Effector CD8-positive, alpha-beta T cell (primary cell): ENCODE results near the gene GATA1.

ENCODE experiments used
- DNase-seq: peaks from one replicate; lab custom pipeline; 2025; lab: John Stamatoyannopoulos, UW
- total RNA-seq, 4 experiments: gene quantifications; one replicate each; lab custom pipeline; 2026; lab: John Stamatoyannopoulos, UW

The GATA1 gene
- total RNA-seq = 0 reads per million in 4 experiments

DNA sequence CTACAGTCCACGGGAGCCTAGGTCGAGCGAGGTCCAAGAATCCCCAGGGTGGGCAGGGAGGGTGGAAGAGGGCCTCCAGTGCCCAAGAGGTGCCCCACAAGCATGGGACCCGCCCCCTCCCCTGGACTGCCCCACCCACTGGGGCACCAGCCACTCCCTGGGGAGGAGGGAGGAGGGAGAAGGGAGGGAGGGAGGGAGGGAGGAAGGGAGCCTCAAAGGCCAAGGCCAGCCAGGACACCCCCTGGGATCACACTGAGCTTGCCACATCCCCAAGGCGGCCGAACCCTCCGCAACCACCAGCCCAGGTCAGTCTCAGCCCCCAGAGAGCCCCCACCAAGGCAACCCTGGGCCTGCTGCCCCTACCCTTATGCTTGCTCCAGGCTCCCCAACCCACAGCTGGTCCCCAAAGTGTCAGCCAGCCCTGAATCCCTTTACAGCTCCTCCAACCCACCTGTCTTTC, at the start of gene GATA1:
Gene GATA1, plus strand, starts transcription at position 250 of the 460 bp plus-strand sequence. CDS start 4,520 bp downstream, outside the sequence.
- no peak for DNase-seq

DNA sequence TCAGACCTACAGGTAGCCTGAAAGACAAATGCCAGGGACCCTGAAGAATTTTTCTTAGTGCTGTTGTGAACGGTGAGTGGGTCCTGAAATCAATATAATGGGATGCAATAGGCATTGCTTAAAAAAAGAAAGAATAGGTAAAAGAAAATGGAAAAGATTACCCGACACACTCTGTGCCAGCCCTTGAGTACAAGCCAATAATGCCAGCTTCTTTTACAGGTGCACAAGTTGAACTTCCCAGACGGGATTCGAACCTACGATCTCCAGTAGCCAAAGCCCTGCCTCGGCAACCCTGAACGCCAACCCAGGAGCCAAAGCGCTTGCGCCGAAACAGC, 49.5 kb upstream of the GATA1 start:
- DNase-seq = no peak

DNA sequence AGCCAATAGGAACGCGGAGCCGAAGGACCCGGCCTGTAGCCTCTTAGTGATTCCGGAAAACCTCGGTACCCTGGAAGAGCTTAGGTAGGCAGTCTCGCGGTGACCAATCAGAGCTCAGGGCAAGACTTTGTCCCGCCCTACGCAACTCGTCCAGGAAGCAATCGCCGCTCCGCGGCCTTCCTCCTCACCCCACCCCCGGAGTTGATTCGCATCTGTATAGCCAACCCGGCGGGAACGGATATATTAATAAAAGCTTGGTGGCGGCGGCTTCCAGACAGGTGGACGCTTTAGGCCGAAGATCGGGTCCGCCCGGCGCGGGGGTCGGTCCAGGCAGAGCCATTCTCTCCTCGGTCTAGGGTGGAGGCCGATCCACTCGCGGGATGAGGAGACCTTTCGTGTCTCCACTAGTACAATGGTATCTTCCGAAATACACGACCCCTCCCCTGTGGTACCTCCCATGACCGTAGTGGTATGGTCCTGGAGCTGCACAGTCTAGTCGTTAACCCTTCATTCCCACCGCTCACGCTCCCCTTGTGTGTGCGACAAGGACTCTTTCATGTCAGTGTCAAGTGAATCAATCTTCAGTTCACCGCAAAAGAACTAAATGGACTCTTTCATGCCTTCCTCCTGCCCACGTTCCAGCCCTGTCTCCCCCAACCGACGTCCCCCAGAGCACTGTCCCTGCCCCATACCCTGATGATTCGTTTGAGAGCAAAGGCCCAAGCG, 49.0 kb upstream of the GATA1 start:
- DNase-seq = peak; percentile 74

DNA sequence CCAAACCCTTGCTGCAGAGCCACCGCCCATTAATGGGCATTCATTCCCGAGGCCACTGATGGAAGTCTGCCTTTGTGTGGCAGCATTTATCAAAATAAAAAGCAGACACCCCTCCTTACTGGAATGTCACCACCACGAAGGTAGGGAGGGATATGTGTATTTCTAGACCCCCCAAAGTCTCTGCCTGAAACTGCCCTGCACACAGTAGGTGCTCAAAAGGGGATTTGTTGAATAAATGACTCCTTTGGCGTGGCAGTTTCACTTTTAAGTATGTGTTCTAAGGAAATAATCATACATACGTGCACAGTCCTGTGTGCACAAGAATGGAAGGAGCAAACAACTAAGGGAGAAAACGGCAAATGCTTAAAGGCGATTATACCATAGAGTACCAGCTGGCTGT, 48.5 kb upstream of the GATA1 start:
- no peak for DNase-seq

DNA sequence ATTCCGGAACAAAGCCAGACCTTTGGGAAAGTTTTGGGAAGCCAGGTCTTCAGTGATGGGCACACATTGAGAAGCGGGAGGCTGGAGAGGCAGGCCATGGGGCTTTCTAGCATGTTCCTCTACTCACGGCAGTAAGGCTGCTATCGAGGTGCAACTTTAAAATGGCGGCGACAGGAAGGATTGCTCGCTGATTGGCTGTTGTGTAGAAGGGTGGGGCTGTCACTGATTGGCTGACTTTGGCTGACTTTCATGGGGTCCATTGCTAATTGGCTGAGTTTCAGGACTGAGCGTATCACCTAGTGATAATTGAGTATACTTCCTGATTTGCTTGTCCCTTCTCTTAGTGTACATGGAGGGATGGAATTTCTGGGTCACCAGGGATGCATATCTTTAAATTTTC, 44.6 kb upstream of the GATA1 start:
- DNase-seq = no peak

DNA sequence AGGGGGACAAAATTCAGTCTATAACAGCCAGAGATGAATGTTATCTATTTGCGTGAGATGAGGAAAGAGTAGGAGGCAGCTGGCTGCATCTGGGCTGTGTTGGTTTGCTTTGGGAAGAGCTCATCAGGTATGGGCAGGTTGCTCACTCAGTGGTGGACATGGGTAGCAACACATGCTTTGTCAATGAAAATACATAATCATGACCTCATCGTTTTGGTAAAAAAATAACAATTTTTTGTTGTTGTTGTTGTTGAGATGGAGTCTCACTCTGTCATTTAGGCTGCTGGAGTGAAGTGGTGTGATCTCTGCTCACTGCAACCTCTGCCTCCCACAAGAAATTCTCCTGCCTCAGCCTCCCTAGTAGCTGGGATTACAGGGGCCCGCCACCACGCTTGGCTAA, 41.2 kb upstream of the GATA1 start:
- no peak for DNase-seq

DNA sequence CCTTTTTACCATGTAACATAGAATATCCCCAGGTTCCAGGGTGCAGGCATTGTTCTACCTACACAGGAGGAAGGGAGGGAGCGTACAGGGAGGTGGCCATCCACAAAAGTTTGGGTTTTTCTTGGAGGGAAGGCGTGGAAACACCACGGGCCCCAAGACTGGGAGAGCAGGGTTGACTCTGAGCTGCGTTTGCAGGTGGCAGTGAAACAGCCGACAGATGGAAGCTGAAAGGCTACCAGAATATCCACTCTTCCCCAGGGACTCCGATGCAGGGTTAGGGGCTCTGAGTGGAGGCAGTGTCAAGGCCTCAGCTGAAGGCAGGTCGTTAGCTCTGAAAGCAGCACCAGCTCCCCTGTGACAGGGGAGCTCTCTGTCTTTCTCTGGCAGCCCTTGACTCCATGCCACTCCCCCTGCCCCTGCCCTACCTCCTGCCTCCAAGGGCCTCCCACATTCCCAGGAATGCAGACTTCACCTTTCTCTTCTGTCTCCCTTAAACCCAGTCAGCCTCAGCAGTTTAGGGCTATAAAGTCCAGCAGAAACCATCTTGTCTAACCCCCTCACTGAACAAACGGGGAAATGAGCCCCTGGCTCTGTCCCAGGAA, 38.9 kb upstream of the GATA1 start:
- no peak for DNase-seq

DNA sequence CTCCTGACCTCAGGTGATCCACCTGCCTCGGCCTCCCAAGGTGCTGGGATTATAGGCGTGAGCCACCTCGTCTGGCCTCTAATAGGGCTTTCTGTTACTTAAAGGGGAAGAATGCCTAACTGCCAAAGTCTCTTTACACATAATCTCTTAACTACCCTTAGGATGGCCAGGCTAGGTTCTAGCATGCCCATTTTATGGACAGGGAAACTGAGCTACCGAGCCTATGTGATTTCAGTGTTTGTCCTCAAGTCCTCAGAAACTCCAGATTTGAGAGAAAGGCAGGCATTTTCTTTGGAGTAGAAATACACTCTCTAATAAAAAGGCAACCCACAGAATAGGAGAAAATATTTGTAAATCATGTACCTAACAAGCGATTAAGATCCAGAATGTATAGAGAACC, 37.2 kb upstream of the GATA1 start:
- no peak for DNase-seq

DNA sequence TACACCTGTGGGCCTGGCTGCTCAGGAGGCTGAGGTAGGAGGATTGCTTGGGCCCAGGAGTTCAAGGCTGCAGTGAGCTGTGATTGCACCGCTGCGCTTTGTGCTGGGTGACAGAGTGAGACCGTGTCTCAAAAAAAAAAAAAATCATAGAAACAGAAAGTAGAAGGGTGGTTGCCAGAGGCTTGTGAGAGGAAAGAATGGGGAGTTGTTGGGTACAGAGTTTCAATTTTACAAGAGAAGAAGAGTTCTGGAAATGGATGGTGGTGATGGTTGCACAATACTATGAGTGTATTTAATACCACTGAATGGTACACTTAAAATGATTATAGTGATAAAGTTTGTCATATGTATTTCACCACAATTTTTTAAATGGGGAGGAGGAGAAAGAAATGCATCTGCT, 35.0 kb upstream of the GATA1 start:
- no peak for DNase-seq

DNA sequence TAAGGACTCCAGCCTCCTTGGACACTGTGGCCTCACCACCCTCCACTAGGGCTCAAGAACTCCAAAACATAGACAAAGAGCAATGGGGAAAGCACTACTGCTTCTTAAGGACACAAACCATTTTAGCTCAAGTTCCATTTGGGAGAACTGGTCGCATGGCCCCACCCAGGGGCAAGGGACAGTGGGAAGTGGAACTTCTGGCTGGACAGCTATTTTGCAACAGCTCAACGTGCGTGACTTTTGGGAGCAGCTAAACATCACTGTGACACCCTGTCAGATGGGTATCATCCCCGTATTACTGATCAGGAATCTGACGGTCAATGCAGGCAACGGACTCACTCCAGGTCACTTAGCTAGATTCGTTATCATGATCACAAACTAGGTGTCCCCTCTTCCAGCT, 33.9 kb upstream of the GATA1 start:
- DNase-seq = no peak

DNA sequence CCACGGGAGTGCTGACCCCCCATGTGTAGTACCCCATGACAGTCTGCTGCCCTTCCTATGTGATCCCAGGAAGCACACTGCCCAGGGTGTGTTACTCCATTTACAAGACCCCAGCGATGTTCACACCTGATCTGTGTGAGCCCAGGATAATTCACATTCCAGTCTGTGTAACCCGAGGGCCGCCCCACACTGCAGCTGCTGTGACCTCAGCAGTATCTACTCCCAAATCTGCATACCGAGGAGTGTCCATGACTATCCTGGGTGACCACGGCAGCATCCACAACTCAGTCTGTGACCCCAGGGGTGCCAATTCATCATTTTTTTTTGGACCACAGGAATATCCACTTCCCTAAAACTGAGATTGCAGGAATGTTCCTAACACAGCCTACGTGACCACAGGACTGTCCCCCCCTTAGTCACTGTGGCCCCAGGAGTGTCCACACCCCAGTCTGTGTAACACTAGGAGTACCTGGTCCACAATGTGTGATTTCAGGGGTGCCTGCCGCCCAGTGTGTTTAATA, 32.6 kb upstream of the GATA1 start:
- no peak for DNase-seq

DNA sequence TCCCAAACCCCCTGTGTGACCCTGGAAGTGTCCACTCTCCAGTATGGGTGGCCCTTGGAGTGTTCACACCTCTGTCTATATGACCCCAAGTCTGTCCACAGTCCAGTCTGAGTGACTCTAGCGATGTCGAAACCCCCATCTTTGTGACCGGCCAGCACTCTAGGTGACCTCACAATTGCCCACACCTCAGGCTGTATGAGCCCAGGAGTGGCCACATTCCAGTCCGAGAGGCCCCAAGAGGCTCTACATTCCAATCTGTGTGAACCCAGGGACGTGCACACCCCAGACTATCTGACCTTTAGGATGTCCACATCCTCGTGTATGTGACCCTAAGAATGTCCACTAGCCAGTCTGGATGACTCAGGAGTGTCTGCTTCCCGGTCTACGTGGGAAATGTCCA, 32.2 kb upstream of the GATA1 start:
- no peak for DNase-seq

DNA sequence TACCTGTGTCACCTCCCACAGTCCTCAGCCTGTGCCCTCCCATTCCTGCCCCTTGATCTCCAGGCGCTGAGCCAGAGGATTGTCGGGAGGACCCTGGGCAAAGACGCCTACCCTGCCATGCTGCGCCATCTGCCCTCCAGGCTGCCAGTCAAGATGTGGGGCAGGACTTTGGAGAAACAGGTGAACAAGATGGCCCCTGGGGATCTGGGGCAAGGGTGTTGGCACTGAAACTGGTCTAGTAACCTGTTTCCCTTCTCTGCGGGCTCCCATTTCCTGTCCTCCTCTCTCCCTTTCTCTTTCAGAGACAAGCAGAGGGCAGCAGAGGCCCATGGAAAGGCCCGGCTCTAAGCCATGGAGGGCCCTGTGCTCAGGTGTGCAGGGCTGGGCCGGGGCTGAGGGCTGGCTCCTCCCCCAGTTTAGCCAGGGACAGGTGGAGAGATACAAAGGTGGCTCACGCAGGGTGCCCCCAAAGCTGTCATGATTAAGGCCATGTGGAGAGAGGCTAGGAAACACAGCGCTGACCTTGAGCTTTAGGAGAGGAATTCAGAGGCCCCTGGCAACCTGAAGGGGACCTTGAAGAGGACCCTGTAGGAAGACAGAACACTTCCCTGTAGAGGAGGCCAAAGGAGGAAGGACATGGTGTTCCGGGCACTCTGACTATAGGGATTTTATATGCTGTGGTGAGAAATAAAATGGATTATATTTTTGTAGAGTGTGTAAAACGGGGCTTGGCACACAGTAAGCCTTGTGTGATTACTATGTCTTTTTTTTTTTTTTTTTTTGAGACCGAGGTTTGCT, 24.5 kb upstream of the GATA1 start, which contains the start of gene GLOD5:
Gene GLOD5, plus strand, starts transcription at position 74 of the 798 bp plus-strand sequence. Its CDS starts 44 bp downstream, at position 118.
- no peak for DNase-seq

DNA sequence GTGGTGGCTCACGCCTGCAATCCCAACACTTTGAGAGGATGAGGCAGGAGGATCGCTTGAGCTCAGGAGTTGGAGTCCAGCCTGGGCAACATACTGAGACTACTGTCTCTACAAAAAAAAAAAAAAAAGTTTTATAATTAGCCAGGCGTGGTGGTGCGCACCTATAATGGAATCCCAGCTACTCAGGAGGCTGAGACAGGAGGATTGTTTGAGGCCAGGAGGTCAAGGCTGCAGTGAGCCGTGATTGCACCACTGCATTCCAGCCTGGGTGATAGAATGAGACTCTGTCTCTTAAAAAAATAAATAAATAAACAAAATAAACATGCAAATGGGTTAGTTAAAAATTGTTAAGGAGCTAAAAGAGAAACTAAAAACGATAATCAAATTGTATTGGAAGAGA, 17.2 kb upstream of the GATA1 start:
- no peak for DNase-seq

DNA sequence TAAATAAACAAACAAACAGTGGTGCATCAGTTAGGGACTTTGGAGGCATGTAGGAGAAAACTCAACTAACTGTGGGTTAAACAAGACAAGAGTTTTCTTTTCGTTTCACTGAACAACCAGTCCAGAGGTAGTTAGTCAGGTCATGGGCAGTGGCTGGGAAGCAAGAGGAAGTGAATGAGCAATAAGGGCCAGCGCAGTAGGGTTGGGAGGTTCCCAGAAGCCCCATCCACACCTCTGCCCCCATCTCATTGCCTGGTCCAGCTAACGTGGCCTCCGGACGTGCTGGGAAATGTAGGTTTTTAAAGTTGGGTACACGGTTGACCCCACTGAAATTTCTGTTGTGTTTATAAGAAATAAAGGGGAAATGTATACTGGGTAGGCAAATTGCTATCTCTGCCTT, 16.1 kb upstream of the GATA1 start:
- DNase-seq = no peak

DNA sequence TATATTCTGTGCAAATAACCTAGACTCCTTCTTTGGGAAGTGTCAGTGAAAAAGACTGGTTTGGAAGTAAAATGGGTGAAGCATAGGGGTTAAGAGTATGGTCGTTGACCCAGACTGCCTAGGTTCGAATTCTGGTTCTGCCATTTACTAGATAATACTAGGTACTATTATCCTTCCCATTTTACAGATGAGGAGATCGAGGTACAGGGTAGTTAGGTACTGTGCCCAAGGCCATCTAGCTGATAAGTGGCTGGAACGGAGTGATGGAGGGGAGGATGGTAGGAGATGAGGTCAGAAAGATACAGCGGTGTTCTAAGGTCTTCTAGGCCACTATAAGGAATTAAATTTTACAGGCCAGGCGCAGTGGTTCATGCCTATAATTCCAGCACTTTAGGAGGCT, 13.8 kb upstream of the GATA1 start:
- DNase-seq = no peak

DNA sequence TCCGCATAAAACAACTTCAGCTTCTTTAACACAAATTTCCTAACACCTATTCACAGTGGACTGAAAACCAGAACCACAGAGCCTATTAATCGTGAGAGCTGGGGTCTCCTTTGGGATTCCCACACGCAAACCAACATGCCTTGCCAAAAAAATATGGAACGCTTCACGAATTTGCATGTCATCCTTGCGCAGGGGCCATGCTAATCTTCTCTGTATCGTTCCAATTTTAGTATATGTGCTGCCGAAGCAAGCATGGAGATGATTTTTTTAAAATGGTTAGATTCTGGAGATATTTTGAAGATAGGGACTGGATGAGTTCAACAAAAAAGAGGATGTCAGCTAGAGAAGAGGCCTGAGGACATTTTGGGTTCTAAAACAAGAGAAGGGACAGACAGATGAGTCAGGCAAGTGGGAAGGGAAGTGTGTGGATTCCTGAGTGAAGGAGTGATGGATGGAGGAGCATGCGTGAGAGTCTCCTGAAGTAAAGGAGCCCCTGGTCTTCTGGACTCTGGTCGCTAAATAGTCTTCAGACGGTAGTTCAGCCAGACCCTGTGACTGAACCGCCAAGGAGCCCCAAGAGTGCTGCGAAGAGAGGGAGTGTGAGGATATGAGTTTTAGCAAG, 9.5 kb upstream of the GATA1 start:
- DNase-seq = no peak

DNA sequence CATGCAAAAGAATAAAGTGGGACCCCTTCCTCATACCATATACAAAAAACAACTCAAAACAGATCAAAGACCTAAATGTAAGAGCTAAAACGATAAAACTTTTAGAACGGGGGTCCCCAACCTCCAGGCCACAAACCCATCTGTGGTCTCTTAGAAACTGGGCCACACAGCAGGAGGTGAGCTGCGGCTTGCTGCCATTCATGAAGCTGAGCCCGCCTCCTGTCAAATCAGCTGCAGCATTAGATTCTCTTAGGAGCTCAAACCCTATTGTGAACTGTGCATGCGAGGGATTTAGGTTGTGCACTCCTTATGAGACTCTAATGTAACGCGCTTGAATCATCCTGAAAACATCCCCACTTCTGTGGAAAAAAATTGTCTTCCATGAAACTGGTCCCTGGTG, 7.0 kb upstream of the GATA1 start:
- no peak for DNase-seq

DNA sequence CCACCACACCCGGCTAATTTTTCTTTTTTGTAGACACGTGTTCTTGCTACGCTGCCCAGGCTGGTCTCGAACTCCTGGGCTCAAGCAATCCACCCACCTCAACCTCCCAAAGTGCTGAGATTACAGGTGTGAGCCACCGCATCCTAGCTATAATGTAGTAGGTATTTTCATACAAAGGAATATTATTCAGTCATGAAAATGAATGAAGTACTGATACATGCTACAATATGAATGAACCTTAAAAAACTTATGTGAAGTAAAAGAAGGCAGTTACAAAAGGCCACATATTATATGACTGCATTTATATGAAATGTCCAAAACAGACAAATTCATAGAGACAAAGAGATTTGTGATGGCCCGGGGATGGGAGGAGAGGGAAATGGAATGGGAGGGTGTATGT, 4.7 kb upstream of the GATA1 start:
- no peak for DNase-seq

DNA sequence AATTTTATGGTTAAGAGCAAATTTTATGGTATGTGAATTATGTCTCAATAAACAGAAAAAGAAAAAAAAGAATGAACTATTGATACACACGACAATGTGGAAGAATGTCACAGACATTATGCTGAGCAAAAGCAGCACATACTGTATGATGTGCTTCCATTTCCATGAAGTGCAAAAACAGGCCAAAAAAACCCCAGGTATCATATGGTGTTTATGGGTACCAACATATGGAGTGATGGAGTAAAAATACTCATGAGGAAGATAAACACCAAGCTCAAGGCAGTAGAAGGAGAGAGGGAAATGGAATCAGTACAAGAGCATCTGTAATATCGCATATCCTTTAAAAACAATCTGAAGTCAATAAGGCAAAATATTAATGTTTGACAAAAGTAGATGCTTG, 4.2 kb upstream of the GATA1 start:
- no peak for DNase-seq

DNA sequence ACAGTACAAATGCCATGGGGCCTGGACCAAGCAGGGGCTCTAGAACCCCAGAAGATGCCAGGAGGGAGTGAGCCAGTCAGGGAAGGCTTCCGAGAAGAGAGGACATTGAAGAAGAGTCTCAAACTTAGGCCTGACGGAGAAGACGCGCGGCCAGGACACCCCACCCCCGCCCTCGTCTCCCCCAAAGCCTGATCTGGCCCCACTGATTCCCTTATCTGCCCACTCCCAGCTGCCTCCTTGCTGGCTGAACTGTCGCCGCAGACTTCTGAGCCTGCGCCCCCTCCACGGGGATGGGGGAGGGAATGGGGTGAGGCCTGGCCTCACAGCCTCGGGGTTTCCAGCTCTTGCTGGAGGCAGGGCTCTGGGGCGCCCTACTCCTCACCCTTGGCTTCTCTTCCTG, 3.6 kb upstream of the GATA1 start:
- DNase-seq = no peak

DNA sequence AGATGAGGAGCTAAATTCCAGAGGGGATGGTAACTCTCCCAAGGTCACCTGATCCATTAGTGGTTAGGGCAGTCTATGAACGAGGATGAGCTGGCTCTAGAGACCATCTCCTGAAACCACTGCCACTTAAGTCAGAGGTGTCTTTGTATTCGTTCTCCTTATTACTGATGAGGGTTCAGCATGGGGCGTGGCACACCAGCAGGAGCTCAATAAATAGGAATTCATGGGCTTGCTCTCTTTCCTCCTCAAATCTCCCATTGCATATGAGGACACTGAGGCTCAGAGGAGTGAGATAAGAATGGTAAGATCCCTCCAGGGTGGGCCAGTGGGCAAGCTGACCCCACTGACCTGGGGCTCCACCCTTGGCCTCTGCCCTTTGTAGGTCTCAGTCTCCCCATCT, 1.7 kb upstream of the GATA1 start:
- DNase-seq = no peak
